Measurements from ENCODE around the gene RPUSD1.

DNA sequence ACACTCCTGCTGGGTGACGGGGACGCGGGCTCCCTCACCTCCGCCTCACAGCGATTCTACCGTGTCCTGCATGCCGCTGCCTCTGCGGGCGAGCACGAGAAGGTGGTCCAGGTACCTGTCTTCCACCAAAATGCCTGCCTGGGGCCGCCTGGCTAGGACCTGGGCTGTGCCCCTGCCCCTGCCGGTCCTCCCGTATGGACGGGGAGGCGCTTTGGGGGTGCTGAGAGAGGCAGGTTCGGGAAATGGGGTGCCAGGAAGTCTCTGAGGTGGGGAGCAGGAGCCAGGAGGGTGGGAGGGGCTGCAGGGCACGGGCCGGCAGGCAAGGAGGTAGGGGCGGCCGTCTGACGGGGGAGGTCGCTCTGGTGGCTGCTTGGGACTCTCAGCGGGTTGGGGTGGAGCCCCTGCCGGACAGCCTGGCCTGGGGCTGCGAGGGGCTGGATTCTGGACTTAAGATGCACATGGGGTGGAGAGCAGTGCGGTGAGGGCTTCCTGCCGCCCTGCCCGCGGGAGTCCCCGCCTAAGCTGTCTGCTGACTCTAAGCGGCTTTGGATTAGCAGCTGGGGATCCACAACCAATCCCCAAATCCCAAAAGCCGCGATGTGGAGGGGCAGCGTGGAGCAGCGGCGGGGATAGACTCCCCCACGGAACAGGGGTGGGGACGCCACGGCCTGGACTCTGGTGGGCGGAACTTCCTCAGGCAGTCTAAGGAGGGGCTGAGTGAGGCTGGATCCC, 6.1 kb upstream of the RPUSD1 start:
- TF ChIP-seq, protein P1, sequence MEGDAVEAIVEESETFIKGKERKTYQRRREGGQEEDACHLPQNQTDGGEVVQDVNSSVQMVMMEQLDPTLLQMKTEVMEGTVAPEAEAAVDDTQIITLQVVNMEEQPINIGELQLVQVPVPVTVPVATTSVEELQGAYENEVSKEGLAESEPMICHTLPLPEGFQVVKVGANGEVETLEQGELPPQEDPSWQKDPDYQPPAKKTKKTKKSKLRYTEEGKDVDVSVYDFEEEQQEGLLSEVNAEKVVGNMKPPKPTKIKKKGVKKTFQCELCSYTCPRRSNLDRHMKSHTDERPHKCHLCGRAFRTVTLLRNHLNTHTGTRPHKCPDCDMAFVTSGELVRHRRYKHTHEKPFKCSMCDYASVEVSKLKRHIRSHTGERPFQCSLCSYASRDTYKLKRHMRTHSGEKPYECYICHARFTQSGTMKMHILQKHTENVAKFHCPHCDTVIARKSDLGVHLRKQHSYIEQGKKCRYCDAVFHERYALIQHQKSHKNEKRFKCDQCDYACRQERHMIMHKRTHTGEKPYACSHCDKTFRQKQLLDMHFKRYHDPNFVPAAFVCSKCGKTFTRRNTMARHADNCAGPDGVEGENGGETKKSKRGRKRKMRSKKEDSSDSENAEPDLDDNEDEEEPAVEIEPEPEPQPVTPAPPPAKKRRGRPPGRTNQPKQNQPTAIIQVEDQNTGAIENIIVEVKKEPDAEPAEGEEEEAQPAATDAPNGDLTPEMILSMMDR (IDR thresholded peaks at IDR 0.05; ENCODE audit: extremely low read depth in 1 of 2, insufficient read depth in 1 of 2, low read depth in 1 of 2, low read length in 2 of 2) = no peak
- TF ChIP-seq POLR2A (IDR thresholded peaks at IDR 0.05; ENCODE audit: low read depth, low read length) (no peak), POLR2AphosphoS5 (IDR thresholded peaks at IDR 0.05; ENCODE audit: insufficient read depth, low read depth, low read length) (no peak), MYC (IDR thresholded peaks at IDR 0.05; ENCODE audit: low read depth, low read length) (no peak), EZH2 (IDR thresholded peaks at IDR 0.05; ENCODE audit: borderline replicate concordance, low read depth, low read length, severe bottlenecking) (no peak), GATA2 (IDR thresholded peaks at IDR 0.05; ENCODE audit: insufficient read depth, insufficient read length, low read depth, low read length) (no peak)
